ENCODE data around the gene MCM6. TPM values are rescaled to one million over a fixed set of nuclear protein-coding genes. Genes with fewer than 3 reads are reported as not detected.

Gene MCM6
- total RNA-seq, 1 experiment from 2014 or later = 84.8 TPM

- intact Hi-C loops (cut with micrococcal nuclease) = loop anchor here (10.0 kb wide), 1 partner anchor 201 kb away; the partner anchor contains the start of gene CXCR4
- H3K9me3 ChIP-seq (ENCODE audit: control insufficient read depth in 1 of 2, insufficient read depth in 1 of 2, low read depth in 1 of 2, low read length in 2 of 2) = no peaks in the 10 kb centered on the region
- ATAC-seq (peak; percentile 59; the same call in 1 of the 2 replicates), DNase-seq (ENCODE audit: low read depth, low spot score) (peak; percentile 19)
- no peaks in the 10 kb centered on the region for H3K4me1 ChIP-seq (ENCODE audit: control insufficient read depth in 1 of 2, insufficient read depth in 2 of 2, low read length in 2 of 2)
- H3K27me3 ChIP-seq (ENCODE audit: insufficient read depth, low read length) = no peaks in the 10 kb centered on the region
- no peaks in the 10 kb centered on the region for H3K9me2 ChIP-seq (ENCODE audit: insufficient read depth)
- BruUV-seq (replicated peaks) = no TSS peak
- no peak overlapping the region for H2AFZ ChIP-seq (ENCODE audit: low read depth, low read length, poor library complexity, severe bottlenecking)
- ChIA-PET RAD21 (ENCODE audit: low non-redundant PET in 1 of 2, low total read pairs in 2 of 2, uncharacterized antibody in 2 of 2, unreplicated experiment in 2 of 2) (interaction anchor here (0.6 to 1.2 kb wide), 4 partner anchors 97 to 471 kb away, joined by 3 to 10 read pairs (median 5); no protein-coding TSS in a partner anchor), POLR2A (interaction anchor here (1.4 kb wide), 1 partner anchor 471 kb away, joined by 4 read pairs; no protein-coding TSS in a partner anchor), CTCF (interaction anchor here (0.6 to 3.0 kb wide), 19 partner anchors 8 to 1367 kb away, joined by 3 to 44 read pairs (median 4); no protein-coding TSS in a partner anchor)
- H3K79me2 ChIP-seq (ENCODE audit: insufficient read depth, low read length) = no peaks in the 10 kb centered on the region
- no peak overlapping the region for H3K4me3 ChIP-seq (replicated peaks in 1 of 2; ENCODE audit: low read depth in 1 of 2, low read length in 2 of 2)
- peaks cover 17 to 24% of the 10 kb centered on the region in 2 experiments; a peak in 3 of 4 replicates for H3K36me3 ChIP-seq (ENCODE audit: control insufficient read depth in 1 of 2, insufficient read depth in 2 of 2, low read length in 2 of 2)
- H4K20me1 ChIP-seq (ENCODE audit: insufficient read depth) = no peaks in the 10 kb centered on the region
- H3K27ac ChIP-seq (ENCODE audit: low read depth, low read length) = no peak overlapping the region
- TF ChIP-seq SP1 (IDR thresholded peaks at IDR 0.05; ENCODE audit: low read depth) (no peak), RAD21 (IDR thresholded peaks at IDR 0.05; ENCODE audit: low read depth) (peak; percentile 76)
- TF ChIP-seq, protein P1, sequence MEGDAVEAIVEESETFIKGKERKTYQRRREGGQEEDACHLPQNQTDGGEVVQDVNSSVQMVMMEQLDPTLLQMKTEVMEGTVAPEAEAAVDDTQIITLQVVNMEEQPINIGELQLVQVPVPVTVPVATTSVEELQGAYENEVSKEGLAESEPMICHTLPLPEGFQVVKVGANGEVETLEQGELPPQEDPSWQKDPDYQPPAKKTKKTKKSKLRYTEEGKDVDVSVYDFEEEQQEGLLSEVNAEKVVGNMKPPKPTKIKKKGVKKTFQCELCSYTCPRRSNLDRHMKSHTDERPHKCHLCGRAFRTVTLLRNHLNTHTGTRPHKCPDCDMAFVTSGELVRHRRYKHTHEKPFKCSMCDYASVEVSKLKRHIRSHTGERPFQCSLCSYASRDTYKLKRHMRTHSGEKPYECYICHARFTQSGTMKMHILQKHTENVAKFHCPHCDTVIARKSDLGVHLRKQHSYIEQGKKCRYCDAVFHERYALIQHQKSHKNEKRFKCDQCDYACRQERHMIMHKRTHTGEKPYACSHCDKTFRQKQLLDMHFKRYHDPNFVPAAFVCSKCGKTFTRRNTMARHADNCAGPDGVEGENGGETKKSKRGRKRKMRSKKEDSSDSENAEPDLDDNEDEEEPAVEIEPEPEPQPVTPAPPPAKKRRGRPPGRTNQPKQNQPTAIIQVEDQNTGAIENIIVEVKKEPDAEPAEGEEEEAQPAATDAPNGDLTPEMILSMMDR (IDR thresholded peaks at IDR 0.05 in 2 of 3, conservative IDR thresholded peaks at IDR 0.05 in 1 of 3; ENCODE audit: borderline replicate concordance in 1 of 3, insufficient read depth in 1 of 3, low read depth in 2 of 3, low read length in 2 of 3) = peak; percentile 42 to 71 (median 53); a peak in 5 of 6 replicates
- no peak overlapping the region for H3K9ac ChIP-seq (ENCODE audit: low read length)
- H3K4me2 ChIP-seq (ENCODE audit: low read length) = no peak overlapping the region
Observed at GRCh38 chr2:135913727-135914365, 37.6 kb upstream of the MCM6 start.

GRCh38 chr2:135909976-135910375, 33.7 kb upstream of the MCM6 start:
- Histone ChIP-seq H3K9me2 (ENCODE audit: insufficient read depth) (no peaks in the 10 kb centered on the region), H3K36me3 (ENCODE audit: control insufficient read depth in 1 of 2, insufficient read depth in 2 of 2, low read length in 2 of 2) (peaks cover 23 to 39% of the 10 kb centered on the region in 2 experiments; a peak in 3 of 4 replicates), H3K4me1 (ENCODE audit: control insufficient read depth in 1 of 2, insufficient read depth in 2 of 2, low read length in 2 of 2) (no peaks in the 10 kb centered on the region), H3K4me3 (replicated peaks in 1 of 2; ENCODE audit: low read depth in 1 of 2, low read length in 2 of 2) (no peak overlapping the region), H2AFZ (ENCODE audit: low read depth, low read length, poor library complexity, severe bottlenecking) (no peak overlapping the region), H3K27ac (ENCODE audit: low read depth, low read length) (no peak overlapping the region), H3K4me2 (ENCODE audit: low read length) (no peak overlapping the region), H3K79me2 (ENCODE audit: insufficient read depth, low read length) (no peaks in the 10 kb centered on the region), H3K27me3 (ENCODE audit: insufficient read depth, low read length) (no peaks in the 10 kb centered on the region), H4K20me1 (ENCODE audit: insufficient read depth) (no peaks in the 10 kb centered on the region), H3K9ac (ENCODE audit: low read length) (no peak overlapping the region), H3K9me3 (ENCODE audit: control insufficient read depth in 1 of 2, insufficient read depth in 1 of 2, low read depth in 1 of 2, low read length in 2 of 2) (no peaks in the 10 kb centered on the region)
- DNase-seq (ENCODE audit: low read depth, low spot score) = no peak
- BruUV-seq (replicated peaks) = no TSS peak
- ChIA-PET POLR2A (no interaction called here), RAD21 (ENCODE audit: low non-redundant PET in 1 of 2, low total read pairs in 2 of 2, uncharacterized antibody in 2 of 2, unreplicated experiment in 2 of 2) (no interaction called here), CTCF (no interaction called here)
- intact Hi-C loops (cut with micrococcal nuclease) = loop anchor here (5.0 to 10.0 kb wide), 2 partner anchors 205 to 923 kb away; partner anchors contain the start of gene CXCR4
- no peak for ATAC-seq
- TF ChIP-seq YY1 (IDR thresholded peaks at IDR 0.05; ENCODE audit: extremely low read depth, insufficient replicate concordance, low read depth, low read length) (no peak), CBX3 (IDR thresholded peaks at IDR 0.05; ENCODE audit: low read depth) (no peak), EGR1 (IDR thresholded peaks at IDR 0.05; ENCODE audit: low read depth) (no peak), EZH2phosphoT487 (IDR thresholded peaks at IDR 0.05; ENCODE audit: borderline replicate concordance) (no peak), EZH2 (IDR thresholded peaks at IDR 0.05) (no peak), POLR2A (IDR thresholded peaks at IDR 0.05; ENCODE audit: borderline replicate concordance, extremely low read depth, insufficient read depth, insufficient read length) (no peak), JUND (IDR thresholded peaks at IDR 0.05) (no peak), POLR2AphosphoS5 (IDR thresholded peaks at IDR 0.05; ENCODE audit: low read depth, low read length) (no peak), TCF7L2 (IDR thresholded peaks at IDR 0.05; ENCODE audit: borderline replicate concordance, extremely low read depth, insufficient read depth, insufficient read length) (no peak)
- TF ChIP-seq, protein P2, sequence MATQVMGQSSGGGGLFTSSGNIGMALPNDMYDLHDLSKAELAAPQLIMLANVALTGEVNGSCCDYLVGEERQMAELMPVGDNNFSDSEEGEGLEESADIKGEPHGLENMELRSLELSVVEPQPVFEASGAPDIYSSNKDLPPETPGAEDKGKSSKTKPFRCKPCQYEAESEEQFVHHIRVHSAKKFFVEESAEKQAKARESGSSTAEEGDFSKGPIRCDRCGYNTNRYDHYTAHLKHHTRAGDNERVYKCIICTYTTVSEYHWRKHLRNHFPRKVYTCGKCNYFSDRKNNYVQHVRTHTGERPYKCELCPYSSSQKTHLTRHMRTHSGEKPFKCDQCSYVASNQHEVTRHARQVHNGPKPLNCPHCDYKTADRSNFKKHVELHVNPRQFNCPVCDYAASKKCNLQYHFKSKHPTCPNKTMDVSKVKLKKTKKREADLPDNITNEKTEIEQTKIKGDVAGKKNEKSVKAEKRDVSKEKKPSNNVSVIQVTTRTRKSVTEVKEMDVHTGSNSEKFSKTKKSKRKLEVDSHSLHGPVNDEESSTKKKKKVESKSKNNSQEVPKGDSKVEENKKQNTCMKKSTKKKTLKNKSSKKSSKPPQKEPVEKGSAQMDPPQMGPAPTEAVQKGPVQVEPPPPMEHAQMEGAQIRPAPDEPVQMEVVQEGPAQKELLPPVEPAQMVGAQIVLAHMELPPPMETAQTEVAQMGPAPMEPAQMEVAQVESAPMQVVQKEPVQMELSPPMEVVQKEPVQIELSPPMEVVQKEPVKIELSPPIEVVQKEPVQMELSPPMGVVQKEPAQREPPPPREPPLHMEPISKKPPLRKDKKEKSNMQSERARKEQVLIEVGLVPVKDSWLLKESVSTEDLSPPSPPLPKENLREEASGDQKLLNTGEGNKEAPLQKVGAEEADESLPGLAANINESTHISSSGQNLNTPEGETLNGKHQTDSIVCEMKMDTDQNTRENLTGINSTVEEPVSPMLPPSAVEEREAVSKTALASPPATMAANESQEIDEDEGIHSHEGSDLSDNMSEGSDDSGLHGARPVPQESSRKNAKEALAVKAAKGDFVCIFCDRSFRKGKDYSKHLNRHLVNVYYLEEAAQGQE (IDR thresholded peaks at IDR 0.05; ENCODE audit: low read depth) = no peak

Measured in HCT116 (cell line).